HG03280 (cell line): Measurements from ENCODE around the gene TDRD9.
"Not testable (repeated sequence)": the region's sequence is repeated elsewhere in the genome, so short reads cannot be mapped to it uniquely, and the experiment has no call there.

Source experiments
- ATAC-seq: cut with Tn5 transposase; IDR thresholded peaks from one replicate; pipeline ENCODE4 v1.9.1; 2021; ENCODE audit warnings: mild to moderate bottlenecking, moderate library complexity; ENCODE audit not compliant: unreplicated experiment

TDRD9 gene

GRCh38 chr14:103920981-103921854, 7.0 kb upstream of the TDRD9 start:
- peak; percentile 95 for ATAC-seq

DNA sequence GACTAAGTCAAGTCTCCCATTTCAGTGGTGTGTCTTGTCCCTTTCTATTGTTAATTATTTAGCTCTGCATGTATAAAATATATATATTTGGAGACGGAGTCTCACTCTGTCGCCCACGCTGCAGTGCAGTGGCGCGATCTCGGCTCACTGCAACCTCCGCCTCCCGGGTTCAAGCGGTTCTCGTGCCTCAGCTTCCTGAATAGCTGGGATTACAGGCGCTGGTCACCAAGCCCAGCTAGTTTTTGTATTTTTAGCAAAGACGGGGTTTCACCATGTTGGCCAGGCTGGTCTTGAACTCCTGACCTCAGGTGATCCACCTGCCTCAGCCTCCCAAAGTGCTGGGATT, 6.4 kb upstream of the TDRD9 start:
- ATAC-seq: not testable (repeated sequence)

DNA sequence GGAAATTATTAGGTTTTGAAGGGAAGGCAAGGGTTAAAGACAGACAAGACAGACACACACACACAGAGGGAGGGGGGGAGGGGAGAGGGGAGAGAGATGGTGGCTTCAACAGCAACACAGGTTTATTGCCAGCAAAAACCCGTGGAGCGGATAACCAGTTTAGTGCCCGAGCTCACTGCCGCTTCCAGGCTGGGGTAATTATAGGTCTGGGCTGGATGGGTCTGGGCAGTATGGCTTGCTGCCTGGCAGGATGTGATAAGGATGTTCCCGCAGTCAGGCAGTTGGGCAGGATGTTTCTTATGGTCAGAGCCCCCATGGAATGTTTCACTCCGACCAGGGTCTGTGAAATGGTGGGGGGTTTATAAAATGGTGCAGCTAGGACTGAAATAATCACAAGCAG, 4.4 kb upstream of the TDRD9 start:
- no peak for ATAC-seq

DNA sequence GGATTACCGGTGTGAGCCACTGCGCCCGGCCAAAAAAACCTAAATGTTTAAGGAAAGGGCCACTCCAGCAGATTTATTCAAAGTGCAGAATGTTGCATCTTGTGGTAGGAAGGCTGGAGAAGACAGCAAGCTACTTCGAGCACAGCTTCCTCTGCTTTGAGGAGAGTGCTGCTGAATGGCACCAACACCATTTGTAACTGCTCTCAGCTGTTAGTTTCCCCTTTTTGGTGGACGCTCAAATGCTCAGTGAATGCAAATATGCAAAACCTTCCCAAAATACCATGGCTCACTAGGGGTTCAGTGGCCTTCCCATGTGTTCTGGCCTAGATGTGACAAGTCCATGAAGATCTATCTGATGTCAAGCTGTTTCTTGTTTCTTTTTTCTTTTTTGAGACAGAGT, 2.9 kb upstream of the TDRD9 start:
- no peak for ATAC-seq

GRCh38 chr14:103927566-103927965, 690 bp upstream of the TDRD9 start:
- no peak for ATAC-seq

DNA sequence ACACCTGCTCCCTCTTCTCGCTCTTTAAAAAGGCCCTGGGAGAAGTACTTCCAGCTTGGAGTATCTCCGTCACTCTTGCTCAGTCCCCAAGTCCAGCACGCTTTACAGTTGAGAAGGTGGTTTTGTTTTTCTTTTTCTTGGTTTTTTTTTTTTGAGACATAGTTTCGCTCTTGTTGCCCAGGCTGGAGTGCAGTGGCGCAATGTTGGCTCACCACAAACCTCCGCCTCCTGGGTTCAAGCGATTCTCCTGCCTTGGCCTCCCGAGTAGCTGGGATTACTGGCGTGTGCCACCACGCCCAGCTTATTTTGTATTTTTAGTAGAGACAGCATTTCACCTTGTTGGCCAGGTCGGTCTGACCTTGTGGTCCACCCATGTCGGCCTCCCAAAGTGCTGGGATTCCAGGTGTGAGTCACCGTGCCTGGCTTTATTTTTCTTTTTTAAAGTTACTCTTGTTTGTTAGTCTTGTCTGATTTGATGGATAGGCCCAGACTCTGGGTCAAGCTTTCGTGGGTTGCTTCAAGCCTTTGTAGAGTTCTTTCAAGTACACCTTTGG, 1.9 kb downstream of the TDRD9 start:
- no peak for ATAC-seq

DNA sequence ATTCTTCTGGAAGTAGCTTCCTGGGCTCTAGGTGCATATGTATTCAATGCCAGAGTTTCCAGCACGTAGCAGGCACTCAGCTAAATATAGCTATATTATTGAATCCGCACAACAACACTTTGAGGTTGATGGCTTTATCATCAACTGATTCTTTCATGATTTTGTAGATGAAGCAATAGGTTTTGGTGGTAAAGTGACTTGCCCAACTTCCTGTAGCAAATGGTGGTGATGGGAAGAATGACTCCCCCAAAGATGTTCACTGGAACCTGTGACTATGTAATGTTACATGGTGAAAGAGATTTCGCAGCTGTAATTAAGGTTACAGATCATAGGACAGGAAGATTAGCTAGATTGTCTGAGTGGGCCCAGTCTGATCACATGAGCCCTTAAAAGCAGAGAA, 3.2 kb downstream of the TDRD9 start:
- no peak for ATAC-seq

- ATAC-seq: no peak
These were observed 4.7 kb downstream of the TDRD9 start for GRCh38 chr14:103932791-103933490.

DNA sequence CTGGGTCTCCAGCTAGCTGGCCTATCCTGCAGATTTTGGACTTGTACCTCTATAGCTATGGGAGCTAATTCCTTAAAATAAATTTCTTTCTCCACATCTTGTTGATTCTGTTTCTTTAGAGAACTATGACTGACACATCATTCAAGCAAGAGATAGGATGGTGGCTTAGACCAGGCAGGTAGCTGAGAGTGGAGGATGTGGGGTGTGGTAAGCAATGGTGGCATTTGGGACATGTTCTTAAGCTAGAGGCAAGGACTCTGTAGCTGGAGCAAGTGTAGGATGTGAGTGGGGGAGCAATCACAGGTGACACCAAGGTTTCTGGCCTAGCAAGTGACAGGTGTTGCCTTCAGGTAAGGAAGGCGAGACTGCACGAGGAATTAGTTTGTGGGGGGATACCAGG, 6.8 kb downstream of the TDRD9 start:
- no peak for ATAC-seq

- ATAC-seq: no peak
These were observed 13.2 kb downstream of the TDRD9 start for GRCh38 chr14:103941462-103941861.

GRCh38 chr14:103941973-103942736, 13.9 kb downstream of the TDRD9 start, which contains the start of gene RD3L:
TSS of gene RD3L (minus strand) at chr14:103942529. CDS start at chr14:103941695, 834 bp downstream.
- no peak for ATAC-seq

DNA sequence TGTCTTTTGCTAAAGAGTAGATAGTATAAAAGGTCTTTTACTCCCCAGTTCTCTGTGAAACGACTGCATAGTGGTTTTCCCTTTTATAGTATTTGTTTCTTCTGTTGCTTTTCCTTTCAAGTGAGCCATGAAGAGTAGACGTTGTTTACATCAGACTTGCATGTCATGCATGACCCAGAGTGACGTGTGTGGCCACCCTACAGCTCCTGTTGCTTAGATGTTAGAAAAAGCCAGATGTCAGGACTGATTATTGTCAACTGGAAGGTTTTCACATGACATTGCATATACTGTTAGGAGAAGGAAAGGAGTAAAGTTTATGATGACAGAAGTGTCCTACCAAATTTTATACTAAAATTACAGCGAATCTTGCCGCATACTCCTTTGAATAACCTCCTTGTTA, 15.4 kb downstream of the TDRD9 start:
- ATAC-seq: no peak

- ATAC-seq: no peak
These were observed 18.7 kb downstream of the TDRD9 start for GRCh38 chr14:103946975-103947374.

- no peak for ATAC-seq
These were observed 20.2 kb downstream of the TDRD9 start for GRCh38 chr14:103948442-103948841.

- no peak for ATAC-seq
These were observed 21.0 kb downstream of the TDRD9 start for GRCh38 chr14:103949131-103949790.

DNA sequence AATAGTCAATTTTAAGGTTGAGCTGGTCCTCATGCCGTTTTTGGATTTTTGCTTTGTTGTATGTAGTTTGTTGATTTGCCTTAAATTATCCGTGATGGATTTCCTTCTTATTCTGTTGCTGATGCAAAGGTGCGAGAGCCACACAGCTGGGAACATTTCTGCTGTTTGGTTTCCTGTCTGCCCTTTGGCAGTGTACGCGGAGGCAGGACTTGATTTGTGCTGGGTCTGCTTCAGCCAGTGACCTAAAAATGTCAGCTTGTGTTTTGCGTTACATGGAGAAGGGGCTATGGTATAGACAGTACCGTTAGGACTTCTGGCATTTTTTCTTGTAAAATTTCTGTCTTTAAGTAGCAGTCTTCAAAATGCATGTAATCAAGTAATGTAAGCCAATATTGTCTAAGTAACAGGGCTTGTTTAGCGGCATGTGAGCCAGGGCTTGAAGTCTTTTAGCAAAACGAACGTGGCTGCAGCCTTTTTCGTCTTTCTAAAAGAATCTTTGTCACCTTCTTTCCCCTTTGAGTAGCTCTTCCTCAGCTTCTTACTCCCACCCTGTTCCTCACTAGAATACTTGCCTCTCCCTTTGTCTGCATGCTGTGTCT, 32.3 kb downstream of the TDRD9 start:
- no peak for ATAC-seq

DNA sequence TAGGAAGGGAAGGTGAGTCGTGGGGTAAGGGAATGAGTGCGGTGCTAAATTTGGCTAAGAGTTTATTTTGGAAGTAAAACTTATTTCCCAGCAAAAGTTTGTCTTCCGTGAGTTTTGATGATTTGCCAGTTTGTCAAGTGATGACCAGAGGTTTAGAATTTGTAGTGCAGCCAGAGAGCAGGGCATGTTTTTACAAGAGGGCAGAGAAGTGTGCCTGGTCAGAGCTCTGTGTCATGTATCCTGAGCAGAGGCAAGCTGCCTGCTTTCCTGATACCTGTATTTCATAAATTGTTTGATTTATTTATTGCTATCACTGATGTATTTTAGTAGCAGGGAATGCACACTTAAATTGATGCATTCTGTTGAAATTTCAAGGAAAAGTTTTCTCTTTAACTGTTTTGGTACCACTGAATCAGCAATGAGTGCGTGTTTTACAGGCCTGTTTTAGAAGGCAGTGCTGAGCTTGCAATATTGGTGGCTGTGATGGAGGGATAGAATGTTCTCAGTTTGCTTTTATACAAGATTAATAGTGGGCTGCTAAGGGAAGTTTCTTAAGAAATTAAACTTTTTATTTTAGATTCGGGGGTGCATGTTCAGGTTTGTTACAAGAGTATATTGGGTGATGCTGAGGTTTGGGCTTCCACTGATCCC, 33.8 kb downstream of the TDRD9 start:
- ATAC-seq: no peak

GRCh38 chr14:103966631-103967030, 38.4 kb downstream of the TDRD9 start:
- ATAC-seq: no peak

- ATAC-seq: no peak
These were observed 41.7 kb downstream of the TDRD9 start for GRCh38 chr14:103969961-103970360.

GRCh38 chr14:103973354-103973753, 45.1 kb downstream of the TDRD9 start:
- ATAC-seq: no peak
